MM.1S (cell line): ENCODE measurements around the gene CCDC14.

Experiments used
- EZH2 ChIP-seq: fragments of 300-600 bp; sonication (generic); optimal IDR thresholded peaks from 2 replicates; pipeline ENCODE3; 2017; ENCODE audit warnings: low read depth, mild to moderate bottlenecking, antibody characterized with exemption, low read length, mixed read lengths
- EZH2phosphoT487 ChIP-seq: fragments of 300-600 bp; sonication (generic); IDR thresholded peaks from 2 replicates; pipeline ENCODE4 v1.6.1; 2018; ENCODE audit warnings: antibody characterized with exemption, low read length

DNA sequence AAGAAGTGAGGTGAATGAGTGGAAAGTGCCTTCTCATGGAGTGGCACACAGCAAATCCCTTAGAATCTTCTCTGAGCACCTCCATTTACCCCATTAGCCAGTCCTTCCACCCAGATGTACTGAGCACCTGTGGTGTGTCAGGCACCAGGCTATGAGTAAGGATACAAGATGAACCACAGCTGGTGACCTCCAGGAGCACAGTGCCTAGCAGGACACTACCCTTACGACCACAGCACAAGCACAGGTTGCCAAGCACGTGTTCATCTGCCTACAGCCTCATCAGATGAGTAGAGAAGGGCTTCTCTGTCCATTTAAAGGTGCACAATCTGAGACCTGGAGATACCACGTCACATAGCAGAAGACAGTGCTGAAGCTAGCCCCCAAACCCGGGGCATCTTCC is 83.1 kb downstream of the CCDC14 start:
- TF ChIP-seq EZH2phosphoT487 (no peak), EZH2 (no peak)
